GM18909 (cell line): ENCODE measurements around the gene APCS.

Source experiments
- ATAC-seq: cut with Tn5 transposase; IDR thresholded peaks from one replicate; pipeline ENCODE4 v1.9.1; 2021; ENCODE audit warnings: mild to moderate bottlenecking; ENCODE audit not compliant: unreplicated experiment, poor library complexity

APCS gene, protein sequence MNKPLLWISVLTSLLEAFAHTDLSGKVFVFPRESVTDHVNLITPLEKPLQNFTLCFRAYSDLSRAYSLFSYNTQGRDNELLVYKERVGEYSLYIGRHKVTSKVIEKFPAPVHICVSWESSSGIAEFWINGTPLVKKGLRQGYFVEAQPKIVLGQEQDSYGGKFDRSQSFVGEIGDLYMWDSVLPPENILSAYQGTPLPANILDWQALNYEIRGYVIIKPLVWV

DNA sequence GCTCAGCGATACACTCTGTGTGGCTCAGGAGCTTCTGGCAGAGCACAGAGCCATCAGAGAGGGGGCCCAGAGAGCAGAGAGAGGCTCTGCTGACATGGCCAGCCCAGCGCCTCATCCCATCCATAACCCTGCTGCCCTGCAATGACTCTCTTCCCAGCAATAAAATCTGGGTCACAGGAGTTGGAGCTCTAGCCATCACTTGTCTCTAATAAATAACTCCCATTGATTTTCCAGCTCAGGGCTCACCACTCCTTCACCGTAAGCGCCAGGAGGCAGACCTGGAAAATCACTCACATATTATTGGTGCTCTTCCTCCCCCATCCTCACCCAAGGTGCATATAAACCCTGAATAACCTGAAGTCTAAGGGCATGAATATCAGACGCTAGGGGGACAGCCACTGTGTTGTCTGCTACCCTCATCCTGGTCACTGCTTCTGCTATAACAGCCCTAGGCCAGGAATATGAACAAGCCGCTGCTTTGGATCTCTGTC, at the start of gene APCS:
Gene APCS (plus strand): TSS at position 366 of the 491 bp plus-strand sequence. CDS start 96 bp downstream, at position 462.
- no peak for ATAC-seq

DNA sequence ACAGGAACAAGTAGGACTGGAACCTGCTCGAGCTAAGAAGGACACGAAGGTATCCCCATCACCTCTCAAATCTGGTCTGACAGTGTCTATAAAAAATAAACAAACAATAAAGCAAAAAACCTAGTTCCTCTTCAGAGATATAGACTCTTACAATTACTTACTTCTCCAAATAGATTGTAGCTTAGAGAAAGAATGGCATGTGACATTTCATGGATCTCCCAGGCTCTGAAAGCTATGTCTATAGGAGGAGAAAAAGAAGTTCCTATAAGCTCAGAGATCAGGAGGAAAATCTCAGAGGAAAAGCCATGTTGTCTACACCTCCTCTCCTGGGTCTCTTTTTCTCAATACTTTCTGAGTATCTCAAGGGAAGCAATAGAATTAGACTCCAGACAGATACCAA, 39.5 kb upstream of the APCS start:
- no peak for ATAC-seq

DNA sequence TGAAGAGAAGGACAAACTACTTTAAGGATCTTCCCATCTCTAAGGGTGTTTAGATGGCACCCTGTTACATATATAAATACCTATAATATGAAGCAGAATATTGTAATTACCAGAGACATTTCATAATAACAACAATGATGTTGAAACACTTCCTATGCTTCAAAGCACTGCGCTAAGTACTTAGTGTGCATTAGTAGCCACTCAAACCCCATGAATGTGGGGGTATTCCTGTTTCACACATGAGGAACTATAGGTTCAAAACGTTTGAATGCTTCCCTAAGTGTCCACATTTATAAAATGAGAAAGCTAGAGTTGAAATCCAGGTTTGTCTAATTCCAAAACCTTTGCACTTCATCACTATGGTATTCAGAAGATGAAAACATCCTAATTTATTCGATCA, 33.4 kb upstream of the APCS start:
- no peak for ATAC-seq

DNA sequence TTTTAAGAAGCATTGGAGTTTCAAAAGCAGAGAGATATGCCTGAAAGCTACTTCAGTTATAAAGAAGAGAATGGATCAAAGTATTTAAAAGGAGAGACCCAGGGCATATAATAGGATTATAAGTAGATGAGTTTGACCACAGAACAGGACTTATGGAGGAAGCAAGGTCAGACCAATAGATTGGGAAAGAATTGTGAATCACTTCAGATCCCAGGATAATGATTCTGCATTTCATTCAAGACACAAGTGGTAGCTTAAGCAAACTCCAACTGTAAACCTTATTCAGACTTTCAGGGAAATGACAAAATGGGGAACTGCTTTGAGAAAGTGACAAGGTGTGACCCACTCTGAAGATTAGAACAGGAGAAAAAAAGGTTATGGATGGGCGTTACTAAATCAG, 32.9 kb upstream of the APCS start:
- no peak for ATAC-seq

DNA sequence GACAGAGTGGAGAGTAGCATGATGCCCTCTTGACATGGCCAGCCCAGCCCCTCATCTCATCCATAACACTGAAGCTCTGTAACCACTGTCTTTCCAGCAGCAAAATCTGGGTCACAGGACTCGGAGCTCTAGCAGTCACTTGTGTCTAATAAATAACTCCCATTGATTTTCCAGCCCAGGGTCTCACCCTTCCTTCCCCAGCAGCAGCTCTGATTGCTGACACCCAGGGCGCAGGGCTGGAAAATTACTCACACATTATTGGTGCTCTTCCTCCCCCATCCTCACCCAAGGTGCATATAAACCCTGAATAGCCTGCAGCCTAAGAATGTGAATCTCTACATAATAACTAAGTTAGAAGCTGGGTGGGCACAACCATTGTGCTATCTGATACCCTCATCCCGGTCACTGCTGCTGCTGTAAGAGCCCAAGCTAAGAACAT, 30.7 kb upstream of the APCS start:
- no peak for ATAC-seq

DNA sequence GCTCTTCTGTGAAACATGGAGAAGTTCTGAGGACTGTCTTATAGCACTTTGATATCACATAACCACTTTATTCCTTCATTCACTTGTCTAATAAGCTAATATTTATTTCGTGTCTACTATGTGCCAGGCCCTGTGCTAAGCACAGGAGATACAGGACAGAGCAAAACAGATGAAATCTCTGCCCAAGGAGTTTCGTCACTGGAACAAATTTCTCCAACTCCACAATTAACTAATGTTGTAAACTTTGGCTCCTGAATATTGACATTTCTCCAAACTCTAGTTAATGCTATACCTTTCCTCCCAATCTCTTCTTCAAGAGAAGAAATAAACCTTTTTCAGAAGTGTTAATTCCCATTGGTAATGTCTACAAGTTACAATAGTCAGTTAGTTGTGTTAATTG, 27.0 kb upstream of the APCS start:
- ATAC-seq: no peak

DNA sequence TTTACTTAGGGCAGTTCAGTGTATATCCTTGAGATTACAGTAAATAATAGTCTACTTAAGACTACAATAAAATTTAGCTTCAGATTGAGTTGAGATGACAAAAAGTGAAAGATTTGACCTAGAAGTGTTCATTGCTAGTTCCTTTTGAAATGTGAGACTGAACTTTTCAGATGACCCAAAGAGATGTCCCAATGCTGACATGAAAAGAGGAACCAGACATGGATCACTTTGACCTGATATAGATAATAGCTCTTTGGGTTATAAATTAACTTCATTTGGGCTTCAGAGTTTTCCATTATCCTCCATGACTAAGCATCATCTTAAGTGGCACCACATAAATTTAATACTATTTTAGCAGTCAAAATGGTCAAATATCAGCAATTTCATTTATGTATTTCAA, 26.1 kb upstream of the APCS start:
- ATAC-seq: no peak

DNA sequence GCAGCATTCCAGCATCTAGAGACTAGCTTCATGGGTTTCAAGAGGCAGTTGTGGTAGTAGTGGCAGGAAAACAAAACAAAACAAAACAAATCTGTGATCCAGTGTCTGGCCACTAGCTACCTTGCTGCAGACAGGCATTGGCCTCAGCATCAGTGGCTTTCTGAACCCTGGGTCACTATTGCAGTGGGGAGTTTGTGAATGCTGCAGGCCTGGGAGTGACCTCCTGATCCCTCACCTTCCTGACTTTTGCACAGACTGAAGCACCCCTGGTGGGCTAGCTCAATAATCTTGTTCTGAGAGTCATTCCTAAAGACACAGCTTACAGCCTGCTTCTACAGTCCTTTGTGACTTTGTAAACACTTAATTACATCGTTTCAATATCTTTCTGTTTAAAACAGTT, 24.9 kb upstream of the APCS start:
- ATAC-seq: no peak

DNA sequence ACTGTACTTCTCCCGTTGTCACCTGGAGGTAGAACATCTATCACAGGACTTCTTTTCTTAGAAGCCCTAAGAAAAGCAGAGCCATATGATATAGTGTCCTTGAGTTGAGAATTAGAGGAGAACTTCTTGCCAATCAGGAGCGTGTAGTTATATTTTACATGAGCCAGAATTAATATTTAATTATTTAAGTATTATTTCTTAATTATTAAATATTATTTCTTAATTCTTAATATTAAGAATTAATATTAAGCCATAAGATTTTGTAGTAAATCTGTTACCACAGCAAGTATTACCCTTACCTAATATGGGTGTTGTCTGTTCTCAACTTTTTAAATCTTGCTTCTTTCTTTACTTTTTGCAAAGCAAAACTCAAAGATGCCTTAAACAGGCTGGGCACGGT, 10.2 kb upstream of the APCS start:
- ATAC-seq: no peak

DNA sequence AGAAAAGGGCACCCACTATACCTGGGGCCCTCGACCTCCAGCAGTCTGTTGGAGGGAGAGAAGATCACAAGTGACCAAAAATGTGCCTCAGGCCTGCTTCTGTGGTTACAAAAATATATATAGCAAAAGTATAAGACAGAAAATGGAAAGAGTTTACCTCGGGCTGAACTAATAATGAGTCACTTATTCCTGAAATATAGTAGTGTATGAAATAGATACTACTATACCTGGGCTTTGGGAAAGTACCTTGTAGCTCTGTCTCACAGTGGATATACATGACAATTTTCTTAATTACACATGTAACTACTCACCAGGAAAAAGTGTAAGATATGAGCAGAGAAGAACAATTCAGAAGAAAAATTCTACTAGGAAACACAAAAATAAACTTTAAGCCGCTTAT, 7.3 kb upstream of the APCS start:
- ATAC-seq: peak; percentile 74

DNA sequence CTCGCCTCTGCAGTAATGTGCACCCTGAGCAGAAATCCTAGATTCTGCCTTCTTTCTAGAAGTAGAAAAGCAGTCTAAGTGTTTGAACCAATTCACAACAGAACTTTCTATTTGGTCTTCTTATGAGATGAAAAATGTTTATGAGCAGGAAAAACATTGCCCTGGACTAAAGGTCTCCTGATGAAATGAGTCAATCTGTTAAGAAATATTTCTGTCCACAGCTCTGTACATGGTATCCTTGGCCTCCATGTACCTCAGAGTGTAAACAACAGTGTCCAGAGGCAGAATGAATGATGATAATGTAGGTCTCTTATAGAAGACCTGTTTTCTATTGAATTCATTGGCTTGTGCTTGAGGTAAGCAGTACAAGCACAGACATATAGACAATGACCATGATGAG, 6.2 kb upstream of the APCS start:
- no peak for ATAC-seq

DNA sequence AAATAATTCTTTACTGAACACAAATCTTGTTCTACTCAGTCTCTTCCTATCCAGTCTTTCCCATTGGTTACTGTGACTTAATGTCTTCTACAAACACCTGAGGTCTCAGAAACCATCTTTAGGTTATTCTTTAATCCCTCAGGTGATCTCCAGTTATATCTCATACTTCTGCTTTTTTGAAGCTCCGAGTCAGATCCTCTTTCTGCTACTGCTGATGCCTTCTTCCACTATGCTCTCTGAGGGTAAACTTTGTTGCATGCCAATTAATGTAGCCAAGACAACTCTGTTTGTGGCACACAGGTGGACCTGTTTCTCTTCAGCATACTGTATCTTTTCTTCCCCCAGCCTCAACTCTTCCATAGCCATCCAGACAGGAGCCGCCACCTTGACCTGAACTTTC, 3.1 kb upstream of the APCS start:
- ATAC-seq: no peak

DNA sequence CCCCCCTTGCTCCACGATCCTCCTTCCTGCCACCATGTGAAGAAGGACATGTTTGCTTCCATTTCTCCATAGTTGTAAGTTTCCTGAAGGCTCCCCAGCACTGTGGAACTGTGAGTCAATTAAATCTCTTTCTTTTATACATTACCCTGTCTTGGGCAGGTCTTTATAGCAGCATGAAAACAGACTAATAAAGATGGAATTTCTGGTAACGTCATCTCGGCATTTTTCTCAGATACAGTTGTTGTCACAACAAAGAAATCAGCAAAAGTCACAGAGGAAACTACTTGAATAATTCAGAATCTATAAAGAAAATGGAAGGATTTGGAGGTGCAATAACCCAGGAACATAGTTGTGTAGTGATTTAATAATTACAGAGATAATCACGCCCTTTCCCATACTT, 4.4 kb downstream of the APCS start:
- ATAC-seq: no peak

DNA sequence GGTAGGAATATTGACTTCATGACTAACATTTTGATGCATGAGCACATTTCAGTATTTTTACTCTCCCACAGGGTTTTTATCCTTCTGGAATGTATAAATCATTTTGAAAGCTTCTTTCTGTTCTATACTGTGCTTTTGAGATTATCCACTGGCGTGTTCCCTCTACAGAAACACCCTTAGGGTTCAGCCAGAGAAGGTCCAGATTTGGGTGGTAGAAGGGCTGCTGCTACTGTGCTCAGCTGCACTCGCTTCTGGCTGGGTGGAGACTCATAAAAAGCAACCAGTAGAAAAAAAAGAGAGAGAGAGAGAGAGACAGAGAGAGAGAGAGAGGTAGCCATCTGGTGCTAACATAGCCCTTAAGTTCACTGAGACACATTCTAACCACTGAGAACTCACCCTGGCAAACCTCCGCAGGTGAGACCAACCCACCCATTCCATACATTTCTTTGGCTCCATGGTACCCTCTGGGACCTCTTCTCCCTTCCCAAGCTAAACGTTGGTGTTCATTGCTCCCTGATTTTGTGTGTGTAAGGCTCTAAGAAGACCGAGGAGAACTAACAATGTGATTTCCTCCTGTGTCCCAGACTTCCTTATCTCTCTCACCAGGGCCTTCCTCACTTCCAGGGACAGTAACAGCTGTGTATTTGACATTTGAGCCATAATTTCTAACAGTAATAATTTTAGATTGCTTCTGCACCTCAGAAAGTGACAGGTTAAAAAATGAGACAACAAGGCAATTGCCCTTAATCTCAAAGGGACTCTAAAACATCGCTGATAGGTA, 7.2 kb downstream of the APCS start:
- no peak for ATAC-seq

DNA sequence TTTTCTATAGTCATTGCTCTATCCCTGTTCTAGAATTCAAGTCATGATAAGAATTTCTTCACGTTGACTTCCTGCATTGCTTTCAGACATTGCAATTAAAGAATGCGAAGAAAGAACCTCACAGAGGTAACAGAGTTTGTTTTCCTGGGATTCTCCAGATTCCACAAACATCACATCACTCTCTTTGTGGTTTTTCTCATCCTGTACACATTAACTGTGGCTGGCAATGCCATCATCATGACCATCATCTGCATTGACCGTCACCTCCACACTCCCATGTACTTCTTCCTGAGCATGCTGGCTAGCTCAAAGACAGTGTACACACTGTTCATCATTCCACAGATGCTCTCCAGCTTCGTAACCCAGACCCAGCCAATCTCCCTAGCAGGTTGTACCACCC, 10.6 kb downstream of the APCS start:
- ATAC-seq: no peak

DNA sequence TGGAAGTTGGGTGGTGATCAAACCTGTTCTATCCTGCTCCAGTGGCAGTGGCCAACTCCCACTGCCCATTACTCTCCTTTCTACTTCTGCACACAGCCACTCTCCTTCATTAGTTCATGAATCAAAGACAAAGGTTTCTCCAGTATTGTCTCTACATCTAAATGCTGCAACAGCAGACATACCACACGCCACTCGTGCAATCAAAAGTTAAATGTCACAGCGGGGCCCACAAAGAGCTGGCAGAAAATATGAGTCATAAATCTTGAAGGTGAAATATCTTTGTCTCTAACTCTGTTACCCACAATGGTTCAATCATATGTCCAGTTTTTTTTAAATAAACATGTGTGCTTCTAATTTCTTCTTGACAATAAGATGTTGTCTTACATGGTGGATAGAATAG, 13.3 kb downstream of the APCS start:
- ATAC-seq: no peak

DNA sequence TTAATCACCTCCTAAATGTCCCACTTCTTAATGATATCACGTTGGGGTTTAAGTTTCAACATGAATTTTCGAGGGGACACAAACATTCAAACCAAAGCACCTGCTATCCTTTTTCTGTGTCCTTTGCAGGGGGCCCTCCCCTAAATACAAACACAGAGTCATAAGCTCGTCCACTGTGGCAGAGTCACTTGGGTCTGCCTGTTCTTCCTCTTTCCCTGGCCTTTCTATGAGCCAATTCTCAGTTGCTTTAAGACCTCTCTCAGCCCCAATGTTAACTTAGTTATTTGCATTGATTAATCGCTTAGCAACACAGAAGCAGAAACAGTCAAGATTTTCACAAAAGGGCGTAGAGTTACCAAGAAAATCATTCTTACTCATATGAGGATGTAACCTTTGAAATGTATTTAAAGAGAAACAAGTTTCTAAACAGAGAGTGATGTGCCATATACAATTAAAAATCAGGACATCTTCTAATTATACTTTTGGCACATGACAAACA, 14.9 kb downstream of the APCS start:
- no peak for ATAC-seq

DNA sequence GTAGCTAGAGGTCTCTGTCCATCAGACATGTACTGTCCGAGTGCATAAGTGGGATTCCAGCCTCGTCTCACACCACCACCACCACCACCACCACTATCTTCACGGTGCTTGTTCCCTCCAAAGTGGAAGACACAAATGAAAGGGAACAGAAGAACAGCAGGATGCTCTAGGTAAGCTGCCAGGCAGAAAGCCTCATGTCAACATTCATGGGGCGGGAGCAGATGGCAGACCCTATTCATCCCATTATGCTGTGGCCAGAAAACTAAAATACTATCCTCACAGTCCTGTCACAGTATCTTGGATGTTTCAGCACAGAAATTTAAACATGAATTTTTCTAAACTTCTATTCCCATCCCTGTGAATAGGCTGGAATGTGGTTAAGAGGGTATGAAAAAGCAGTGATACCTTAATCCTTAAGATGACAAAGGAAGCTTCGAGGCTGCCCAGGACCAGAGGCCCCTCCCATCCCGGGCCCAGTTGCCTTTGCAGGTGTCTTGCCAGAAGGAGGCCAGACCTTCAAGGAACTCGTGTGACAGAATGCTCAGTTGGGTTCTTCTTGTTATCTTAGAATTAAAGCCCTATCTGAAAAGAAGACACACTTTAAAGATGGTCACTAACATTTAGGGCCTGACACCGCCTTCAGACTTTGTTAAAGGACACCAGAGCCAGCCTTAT, 24.7 kb downstream of the APCS start:
- no peak for ATAC-seq

DNA sequence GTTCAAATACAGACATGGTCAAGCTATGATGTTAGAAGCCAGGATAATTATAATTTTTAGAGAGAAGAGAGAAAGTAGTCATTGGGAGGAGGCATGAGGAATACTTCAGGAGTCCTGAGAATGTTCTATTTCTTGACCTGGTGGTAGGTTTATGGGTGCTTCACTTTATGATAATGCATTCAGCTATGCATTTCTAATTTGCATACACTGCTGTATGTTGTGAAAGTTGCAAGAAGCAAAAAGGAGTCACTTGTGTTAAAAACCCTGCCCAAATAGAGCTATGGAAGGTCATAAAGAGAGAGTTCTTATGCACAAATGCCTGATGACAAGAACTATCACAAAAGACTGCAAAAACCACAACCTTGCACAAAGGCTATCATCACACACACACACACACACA, 45.3 kb downstream of the APCS start:
- ATAC-seq: no peak
